Stomach (tissue), 9 donors: Measurements from ENCODE around the gene NHLH1. TPM values are rescaled to one million over a fixed set of nuclear protein-coding genes. Genes with fewer than 3 reads are reported as not detected.

Experiments
- DNase-seq, 2 donors: peaks; one replicate each; pipeline versions ENCODE4 v3.0.0 to v3.0.0-alpha.2; 2013 to 2019
- H3K27ac ChIP-seq, 5 donors: fragments of 200-600 bp in 4 of 5; sonication (generic) in 4 of 5; one replicate each; pipeline ENCODE4 v1.5.1; 2013 to 2019; ENCODE audit warnings: mild to moderate bottlenecking in 1 of 5, moderate library complexity in 1 of 5
- H3K27me3 ChIP-seq, 3 donors: fragments of 200-600 bp; sonication (generic); one replicate each; pipeline ENCODE4 v1.5.1; 2017 to 2019; ENCODE audit warnings: mixed run types in 1 of 3
- H3K36me3 ChIP-seq, 4 donors: fragments of 200-600 bp; sonication (generic); 1 replicate in 3 of 4; 2 replicates in 1 of 4; pipeline ENCODE4 v1.5.1; 2016 to 2019
- H3K4me1 ChIP-seq, 4 donors: fragments of 200-600 bp; sonication (generic); one replicate each; pipeline ENCODE4 v1.5.1; 2016 to 2019
- H3K4me3 ChIP-seq, 4 donors: fragments of 200-600 bp; sonication (generic) in 3 of 4; one replicate each; pipeline ENCODE4 v1.5.1; 2016 to 2019; ENCODE audit warnings: mild to moderate bottlenecking in 1 of 4
- H3K9me3 ChIP-seq, 4 donors: fragments of 200-600 bp; sonication (generic); one replicate each; pipeline ENCODE4 v1.5.1; 2016 to 2019
- CTCF ChIP-seq, 7 experiments: fragments of 450-650 bp in 4 of 7; fragments of 200-600 bp in 3 of 7; sonication (generic) in 3 of 7; IDR thresholded peaks; one replicate each; pipeline ENCODE4 v1.5.1; 2016 to 2019; ENCODE audit warnings: antibody characterized with exemption in 7 of 7, control low read depth in 2 of 7, mild to moderate bottlenecking in 1 of 7
- EP300 ChIP-seq: sonication (generic); formaldehyde crosslinking; IDR thresholded peaks from one replicate; pipeline ENCODE4 v1.6.1; 2017; ENCODE audit warnings: antibody characterized with exemption
- POLR2A ChIP-seq, 4 donors: fragments of 450-650 bp; IDR thresholded peaks; one replicate each; pipeline ENCODE4 v1.6.1; 2016; ENCODE audit warnings: antibody characterized with exemption in 4 of 4, control low read depth in 2 of 4, mild to moderate bottlenecking in 1 of 4, moderate library complexity in 1 of 4
- POLR2AphosphoS5 ChIP-seq, 3 donors: sonication (generic); formaldehyde crosslinking; IDR thresholded peaks; one replicate each; pipeline ENCODE4 v1.6.1; 2016; ENCODE audit warnings: antibody characterized with exemption in 3 of 3
- WGBS, 5 donors: extraction: QIAGEN DNeasy Blood & Tissue Kit in 3 of 5; methylation state at CpG; one replicate each; pipeline versions ENCODE4 v1.1.5 to v1.1.7; 2013 to 2018; 5-methylcytosine and 5-hydroxymethylcytosine counted together
- intact Hi-C: fragments of 100-400 bp; cut with DNase I; formaldehyde crosslinking; loops from one replicate; pipeline ENCODE4 v1.15.1; 2023; ENCODE audit warnings: low total_unique reads
- polyA plus RNA-seq, 3 donors: library from polyadenylated mRNA; stranded (reverse); fragments of 200-250 nt; gene quantifications; one replicate each; pipeline ENCODE4 v1.2.3, GENCODE V29; 2013
- total RNA-seq, 5 donors: library from RNA; depleted of rRNA; stranded (reverse); fragments of >200 nt; gene quantifications; one replicate each; pipeline versions ENCODE4 v1.1.0 to v1.2.3, GENCODE V29; 2014 to 2016
- donor health status: healthy with polysubstance abuse.
- donor health status: Bipolar disorder and iron deficiency.
- donor health status: healthy.

The NHLH1 gene
- total and polyA plus RNA-seq, 8 donors, result 0.08 TPM; not detected in 7

- peak in 1 of 2 donors; percentile 67 for DNase-seq
- Histone ChIP-seq H3K4me1 (peaks cover 0 to 3% (median 0%) of the 10 kb centered on the region in 4 donors), H3K27ac (no peak overlapping the region), H3K9me3 (no peaks in the 10 kb centered on the region), H3K36me3 (peaks cover 0 to 52% (median 43%) of the 10 kb centered on the region in 4 donors), H3K4me3 (no peak overlapping the region), H3K27me3 (no peaks in the 10 kb centered on the region)
- 47 to 64% (median 53%) methylated on average over 3 to 4 of the region's 4 CpGs for WGBS, 5 donors
- TF ChIP-seq CTCF (IDR thresholded peaks at IDR 0.05), result peak in 3 of 7 experiments; percentile 10 to 22 (median 15)
- no peak for TF ChIP-seq EP300
- no peak for TF ChIP-seq POLR2AphosphoS5 (IDR thresholded peaks at IDR 0.05)
- TF ChIP-seq POLR2A (IDR thresholded peaks at IDR 0.05), result no peak
- intact Hi-C loops, result no loop called here
These were observed 49.5 kb downstream of the NHLH1 start for GRCh38 chr1:160416369-160416768.

GRCh38 chr1:160418483-160418882 lies 51.6 kb downstream of the NHLH1 start:
- Histone ChIP-seq H3K9me3 (no peaks in the 10 kb centered on the region), H3K27me3 (no peaks in the 10 kb centered on the region), H3K4me3 (no peak overlapping the region), H3K36me3 (peaks cover 0 to 65% (median 47%) of the 10 kb centered on the region in 4 donors), H3K27ac (no peak overlapping the region), H3K4me1 (no peaks in the 10 kb centered on the region)
- intact Hi-C loops, result no loop called here
- WGBS, 5 donors, result 82 to 89% (median 88%) methylated on average over 6 of the region's 6 CpGs
- TF ChIP-seq CTCF (IDR thresholded peaks at IDR 0.05), result no peak
- TF ChIP-seq POLR2AphosphoS5 (IDR thresholded peaks at IDR 0.05), result no peak
- TF ChIP-seq EP300, result no peak
- TF ChIP-seq POLR2A (IDR thresholded peaks at IDR 0.05), result no peak
- no peak for DNase-seq

- Histone ChIP-seq H3K27me3 (no peaks in the 10 kb centered on the region), H3K4me1 (no peaks in the 10 kb centered on the region), H3K9me3 (no peaks in the 10 kb centered on the region), H3K36me3 (peaks cover 0 to 73% (median 54%) of the 10 kb centered on the region in 4 donors), H3K4me3 (no peak overlapping the region), H3K27ac (no peak overlapping the region)
- intact Hi-C loops, result no loop called here
- WGBS, 5 donors, result 91 to 95% (median 93%) methylated on average over 27 to 34 of the region's 34 CpGs
- no peak for DNase-seq
- TF ChIP-seq POLR2A (IDR thresholded peaks at IDR 0.05) (no peak), POLR2AphosphoS5 (IDR thresholded peaks at IDR 0.05) (no peak), EP300 (no peak)
These were observed 52.4 kb downstream of the NHLH1 start for GRCh38 chr1:160419150-160419837.

GRCh38 chr1:160419838-160420169 lies 52.9 kb downstream of the NHLH1 start:
- TF ChIP-seq POLR2AphosphoS5 (IDR thresholded peaks at IDR 0.05) (no peak), POLR2A (IDR thresholded peaks at IDR 0.05) (no peak), EP300 (no peak), CTCF (IDR thresholded peaks at IDR 0.05) (no peak)
- Histone ChIP-seq H3K27ac (no peak overlapping the region), H3K4me1 (no peaks in the 10 kb centered on the region), H3K27me3 (no peaks in the 10 kb centered on the region), H3K4me3 (no peak overlapping the region), H3K9me3 (no peaks in the 10 kb centered on the region), H3K36me3 (peaks cover 0 to 78% (median 59%) of the 10 kb centered on the region in 4 donors)
- intact Hi-C loops, result no loop called here
- 67 to 97% (median 89%) methylated on average over 3 to 4 of the region's 4 CpGs for WGBS, 5 donors
- no peak for DNase-seq
